Measurements from ENCODE around the gene LOXL3.

The LOXL3 gene

GRCh38 chr2:74499267-74499939, 54.3 kb downstream of the LOXL3 start, which contains the start of gene LBX2:
Gene LBX2, minus strand, starts transcription at chr2:74499603. Its CDS starts 66 bp downstream, at chr2:74499537.
- Histone ChIP-seq H3K4me3 (ENCODE audit: low read length) (peak within 1 kb of the TSS; percentile 67), H3K4me2 (ENCODE audit: low read length) (peak within 1 kb of the TSS; percentile 95), H3K9me3 (replicated peaks; ENCODE audit: low read length) (no peaks in the 10 kb centered on the region), H3K27me3 (ENCODE audit: control insufficient read depth, insufficient read depth, low read length) (peaks cover 41% of the 10 kb centered on the region), H3K36me3 (ENCODE audit: insufficient read depth, low read length) (peaks cover 6% of the 10 kb centered on the region), H3K4me1 (ENCODE audit: control insufficient read depth, insufficient read depth, low read length) (peaks cover 46% of the 10 kb centered on the region), H3K9ac (ENCODE audit: low read depth, low read length) (peak within 1 kb of the TSS; percentile 7)

GRCh38 chr2:74498500-74499266, 55.1 kb downstream of the LOXL3 start:
- Histone ChIP-seq H3K27me3 (ENCODE audit: control insufficient read depth, insufficient read depth, low read length) (peaks cover 41% of the 10 kb centered on the region), H3K4me3 (ENCODE audit: low read length) (peak overlapping the region; percentile 67), H3K36me3 (ENCODE audit: insufficient read depth, low read length) (peaks cover 13% of the 10 kb centered on the region), H3K9ac (ENCODE audit: low read depth, low read length) (peak overlapping the region; percentile 7), H3K4me2 (ENCODE audit: low read length) (peak overlapping the region; percentile 95), H3K4me1 (ENCODE audit: control insufficient read depth, insufficient read depth, low read length) (peaks cover 42% of the 10 kb centered on the region), H3K9me3 (replicated peaks; ENCODE audit: low read length) (no peaks in the 10 kb centered on the region)

GRCh38 chr2:74497777-74498499, 55.8 kb downstream of the LOXL3 start:
- H3K4me2 ChIP-seq (ENCODE audit: low read length), result peak overlapping the region; percentile 95
- no peaks in the 10 kb centered on the region for H3K9me3 ChIP-seq (replicated peaks; ENCODE audit: low read length)
- peak overlapping the region; percentile 67 for H3K4me3 ChIP-seq (ENCODE audit: low read length)
- H3K9ac ChIP-seq (ENCODE audit: low read depth, low read length), result no peak overlapping the region
- H3K36me3 ChIP-seq (ENCODE audit: insufficient read depth, low read length), result peaks cover 20% of the 10 kb centered on the region
- H3K27me3 ChIP-seq (ENCODE audit: control insufficient read depth, insufficient read depth, low read length), result peaks cover 41% of the 10 kb centered on the region
- H3K4me1 ChIP-seq (ENCODE audit: control insufficient read depth, insufficient read depth, low read length), result peaks cover 38% of the 10 kb centered on the region

GRCh38 chr2:74496997-74497776, 56.6 kb downstream of the LOXL3 start:
- H3K4me3 ChIP-seq (ENCODE audit: low read length), result no peak overlapping the region
- no peak overlapping the region for H3K9ac ChIP-seq (ENCODE audit: low read depth, low read length)
- peak overlapping the region; percentile 95 for H3K4me2 ChIP-seq (ENCODE audit: low read length)
- peaks cover 41% of the 10 kb centered on the region for H3K27me3 ChIP-seq (ENCODE audit: control insufficient read depth, insufficient read depth, low read length)
- peaks cover 31% of the 10 kb centered on the region for H3K4me1 ChIP-seq (ENCODE audit: control insufficient read depth, insufficient read depth, low read length)
- no peaks in the 10 kb centered on the region for H3K9me3 ChIP-seq (replicated peaks; ENCODE audit: low read length)
- peaks cover 26% of the 10 kb centered on the region for H3K36me3 ChIP-seq (ENCODE audit: insufficient read depth, low read length)

GRCh38 chr2:74495440-74495839, 58.3 kb downstream of the LOXL3 start:
- peaks cover 32% of the 10 kb centered on the region for H3K27me3 ChIP-seq (ENCODE audit: control insufficient read depth, insufficient read depth, low read length)
- peaks cover 29% of the 10 kb centered on the region for H3K4me1 ChIP-seq (ENCODE audit: control insufficient read depth, insufficient read depth, low read length)
- no peak overlapping the region for H3K9ac ChIP-seq (ENCODE audit: low read depth, low read length)
- no peak overlapping the region for H3K4me3 ChIP-seq (ENCODE audit: low read length)
- H3K4me2 ChIP-seq (ENCODE audit: low read length), result no peak overlapping the region
- H3K36me3 ChIP-seq (ENCODE audit: insufficient read depth, low read length), result peaks cover 44% of the 10 kb centered on the region
- no peaks in the 10 kb centered on the region for H3K9me3 ChIP-seq (replicated peaks; ENCODE audit: low read length)

GRCh38 chr2:74493546-74493945, 60.2 kb downstream of the LOXL3 start:
- no peak overlapping the region for H3K4me3 ChIP-seq (ENCODE audit: low read length)
- no peak overlapping the region for H3K4me2 ChIP-seq (ENCODE audit: low read length)
- H3K4me1 ChIP-seq (ENCODE audit: control insufficient read depth, insufficient read depth, low read length), result peaks cover 17% of the 10 kb centered on the region
- peaks cover 15% of the 10 kb centered on the region for H3K27me3 ChIP-seq (ENCODE audit: control insufficient read depth, insufficient read depth, low read length)
- peaks cover 46% of the 10 kb centered on the region for H3K36me3 ChIP-seq (ENCODE audit: insufficient read depth, low read length)
- H3K9me3 ChIP-seq (replicated peaks; ENCODE audit: low read length), result no peaks in the 10 kb centered on the region
- H3K9ac ChIP-seq (ENCODE audit: low read depth, low read length), result no peak overlapping the region

- no peaks in the 10 kb centered on the region for H3K27me3 ChIP-seq (ENCODE audit: control insufficient read depth, insufficient read depth, low read length)
- H3K4me3 ChIP-seq (ENCODE audit: low read length), result no peak overlapping the region
- H3K4me2 ChIP-seq (ENCODE audit: low read length), result no peak overlapping the region
- H3K9me3 ChIP-seq (replicated peaks; ENCODE audit: low read length), result no peaks in the 10 kb centered on the region
- H3K4me1 ChIP-seq (ENCODE audit: control insufficient read depth, insufficient read depth, low read length), result peaks cover 5% of the 10 kb centered on the region
- no peak overlapping the region for H3K9ac ChIP-seq (ENCODE audit: low read depth, low read length)
- peaks cover 46% of the 10 kb centered on the region for H3K36me3 ChIP-seq (ENCODE audit: insufficient read depth, low read length)
These were observed 61.8 kb downstream of the LOXL3 start for GRCh38 chr2:74491648-74492544.

GRCh38 chr2:74489906-74490305, 63.8 kb downstream of the LOXL3 start:
- peaks cover 5% of the 10 kb centered on the region for H3K4me1 ChIP-seq (ENCODE audit: control insufficient read depth, insufficient read depth, low read length)
- H3K4me2 ChIP-seq (ENCODE audit: low read length), result no peak overlapping the region
- no peak overlapping the region for H3K4me3 ChIP-seq (ENCODE audit: low read length)
- H3K36me3 ChIP-seq (ENCODE audit: insufficient read depth, low read length), result peaks cover 47% of the 10 kb centered on the region
- H3K27me3 ChIP-seq (ENCODE audit: control insufficient read depth, insufficient read depth, low read length), result no peaks in the 10 kb centered on the region
- no peak overlapping the region for H3K9ac ChIP-seq (ENCODE audit: low read depth, low read length)
- H3K9me3 ChIP-seq (replicated peaks; ENCODE audit: low read length), result no peaks in the 10 kb centered on the region

- no peak overlapping the region for H3K4me3 ChIP-seq (ENCODE audit: low read length)
- peaks cover 40% of the 10 kb centered on the region for H3K36me3 ChIP-seq (ENCODE audit: insufficient read depth, low read length)
- no peak overlapping the region for H3K4me2 ChIP-seq (ENCODE audit: low read length)
- H3K9ac ChIP-seq (ENCODE audit: low read depth, low read length), result no peak overlapping the region
- peaks cover 5% of the 10 kb centered on the region for H3K4me1 ChIP-seq (ENCODE audit: control insufficient read depth, insufficient read depth, low read length)
- H3K9me3 ChIP-seq (replicated peaks; ENCODE audit: low read length), result no peaks in the 10 kb centered on the region
- no peaks in the 10 kb centered on the region for H3K27me3 ChIP-seq (ENCODE audit: control insufficient read depth, insufficient read depth, low read length)
These were observed 64.9 kb downstream of the LOXL3 start for GRCh38 chr2:74488643-74489481.

- Histone ChIP-seq H3K27me3 (ENCODE audit: control insufficient read depth, insufficient read depth, low read length) (no peaks in the 10 kb centered on the region), H3K9me3 (replicated peaks; ENCODE audit: low read length) (no peaks in the 10 kb centered on the region), H3K36me3 (ENCODE audit: insufficient read depth, low read length) (peaks cover 18% of the 10 kb centered on the region), H3K4me1 (ENCODE audit: control insufficient read depth, insufficient read depth, low read length) (peaks cover 9% of the 10 kb centered on the region), H3K4me2 (ENCODE audit: low read length) (no peak overlapping the region), H3K9ac (ENCODE audit: low read depth, low read length) (no peak overlapping the region), H3K4me3 (ENCODE audit: low read length) (no peak overlapping the region)
These were observed 67.6 kb downstream of the LOXL3 start for GRCh38 chr2:74486141-74486540.

Measured in skeletal muscle satellite cell (primary cell).